ENCODE measurements around the gene RXRA. TPM values are rescaled to one million over a fixed set of nuclear protein-coding genes. Genes with fewer than 3 reads are reported as not detected.

RXRA gene
- total RNA-seq, 1 donor from 2014 or later, result 78.1 TPM

GRCh38 chr9:134442085-134442474 is 115.8 kb downstream of the RXRA start:
- no peak for DNase-seq (ENCODE audit: low spot score)
- ATAC-seq, result peak; percentile 1

GRCh38 chr9:134442486-134443173 is 116.4 kb downstream of the RXRA start:
- DNase-seq (ENCODE audit: low spot score) (no peak), ATAC-seq (peak; percentile 7)
- intact Hi-C loops (cut with DNase I), result loop anchor here (2.0 kb wide), 1 partner anchor 270 kb away; no protein-coding TSS in a partner anchor

More at GRCh38 chr9:134442085-134442474, 115.8 kb downstream of the RXRA start:
- intact Hi-C loops (cut with DNase I), result loop anchor here (2.0 kb wide), 1 partner anchor 269 kb away; no protein-coding TSS in a partner anchor

GRCh38 chr9:134443174-134444037 is 117.2 kb downstream of the RXRA start:
- ATAC-seq (peak; percentile 87), DNase-seq (ENCODE audit: low spot score) (peak; percentile 91)
- intact Hi-C loops (cut with DNase I), result loop anchor here (2.0 kb wide), 1 partner anchor 271 kb away; no protein-coding TSS in a partner anchor

- ATAC-seq (no peak), DNase-seq (ENCODE audit: low spot score) (no peak)
- intact Hi-C loops (cut with DNase I), result no loop called here
Observed at GRCh38 chr9:134444038-134444315, 117.7 kb downstream of the RXRA start.

- intact Hi-C loops (cut with DNase I), result no loop called here
- no peak for DNase-seq (ENCODE audit: low spot score)
- no peak for ATAC-seq
Observed at GRCh38 chr9:134445000-134445399, 118.7 kb downstream of the RXRA start.

GRCh38 chr9:134449180-134449916 is 123.1 kb downstream of the RXRA start:
- intact Hi-C loops (cut with DNase I), result loop anchor here (1.0 kb wide), 1 partner anchor 289 kb away; no protein-coding TSS in a partner anchor
- DNase-seq (ENCODE audit: low spot score), result peak; percentile 94
- peak; percentile 95 for ATAC-seq

- no peak for DNase-seq (ENCODE audit: low spot score)
- no peak for ATAC-seq
- intact Hi-C loops (cut with DNase I), result loop anchor here (10.0 kb wide), 1 partner anchor 193 kb away; the partner anchor contains the start of gene COL5A1
Observed at GRCh38 chr9:134451700-134452458, 125.6 kb downstream of the RXRA start.

- intact Hi-C loops (cut with DNase I), result loop anchor here (10.0 kb wide), 1 partner anchor 192 kb away; the partner anchor contains the start of gene COL5A1
- DNase-seq (ENCODE audit: low spot score) (no peak), ATAC-seq (no peak)
Observed at GRCh38 chr9:134452728-134453127, 126.5 kb downstream of the RXRA start.

GRCh38 chr9:134453776-134454475 is 127.7 kb downstream of the RXRA start:
- intact Hi-C loops (cut with DNase I), result loop anchor here (10.0 kb wide), 1 partner anchor 191 kb away; the partner anchor contains the start of gene COL5A1
- DNase-seq (ENCODE audit: low spot score) (no peak), ATAC-seq (no peak)

GRCh38 chr9:134454476-134454857 is 128.2 kb downstream of the RXRA start:
- intact Hi-C loops (cut with DNase I), result loop anchor here (10.0 kb wide), 1 partner anchor 190 kb away; the partner anchor contains the start of gene COL5A1
- DNase-seq (ENCODE audit: low spot score), result peak; percentile 75
- no peak for ATAC-seq

GRCh38 chr9:134455021-134455471 is 128.8 kb downstream of the RXRA start:
- ATAC-seq, result no peak
- DNase-seq (ENCODE audit: low spot score), result peak; percentile 63
- intact Hi-C loops (cut with DNase I), result loop anchor here (5.0 to 10.0 kb wide), 2 partner anchors 92 to 190 kb away; partner anchors contain the start of gene COL5A1

- intact Hi-C loops (cut with DNase I), result loop anchor here (5.0 to 10.0 kb wide), 2 partner anchors 92 to 189 kb away; partner anchors contain the start of gene COL5A1
- peak; percentile 1 for ATAC-seq
- no peak for DNase-seq (ENCODE audit: low spot score)
Observed at GRCh38 chr9:134455537-134455933, 129.3 kb downstream of the RXRA start.

- intact Hi-C loops (cut with DNase I), result loop anchor here (5.0 to 10.0 kb wide), 2 partner anchors 91 to 189 kb away; partner anchors contain the start of gene COL5A1
- DNase-seq (ENCODE audit: low spot score), result peak; percentile 92
- ATAC-seq, result peak; percentile 90
Observed at GRCh38 chr9:134455934-134456755, 129.9 kb downstream of the RXRA start.

- intact Hi-C loops (cut with DNase I), result loop anchor here (5.0 to 10.0 kb wide), 2 partner anchors 90 to 188 kb away; partner anchors contain the start of gene COL5A1
- ATAC-seq (no peak), DNase-seq (ENCODE audit: low spot score) (peak; percentile 73)
Observed at GRCh38 chr9:134456756-134457305, 130.6 kb downstream of the RXRA start.

GRCh38 chr9:134457321-134458206 is 131.3 kb downstream of the RXRA start:
- DNase-seq (ENCODE audit: low spot score), result no peak
- intact Hi-C loops (cut with DNase I), result loop anchor here (5.0 to 10.0 kb wide), 2 partner anchors 90 to 187 kb away; partner anchors contain the start of gene COL5A1
- no peak for ATAC-seq
